GM12878 (cell line): ENCODE results near the gene B3GAT2.

ENCODE experiments used
- CTCF ChIP-seq, 3 experiments: IDR thresholded peaks in 2 of 3; conservative IDR thresholded peaks in 1 of 3; 2 replicates each; pipeline ENCODE4 v1.5.1; 2011; ENCODE audit warnings: low read depth in 3 of 3, low read length in 3 of 3, mild to moderate bottlenecking in 3 of 3, control low read depth in 2 of 3, moderate library complexity in 2 of 3, inconsistent platforms in 1 of 3, mixed read lengths in 1 of 3; ENCODE audit not compliant: control insufficient read depth in 2 of 3, insufficient read depth in 1 of 3; ENCODE audit errors: extremely low read depth in 1 of 3
- EZH2 ChIP-seq: IDR thresholded peaks from 2 replicates; pipeline ENCODE4 v1.6.1; 2012; ENCODE audit warnings: low read depth, mild to moderate bottlenecking, control low read depth, inconsistent platforms, low read length, borderline replicate concordance; ENCODE audit not compliant: control insufficient read depth
- IRF3 ChIP-seq: fragments of 450-650 bp; IDR thresholded peaks from 2 replicates; pipeline ENCODE4 v1.6.1; 2014; ENCODE audit warnings: mild to moderate bottlenecking
- KDM1A ChIP-seq: fragments of 200-600 bp; sonication (generic); IDR thresholded peaks from 2 replicates; pipeline ENCODE4 v1.6.1; 2016; ENCODE audit warnings: borderline replicate concordance
- NR2F1 ChIP-seq: fragments of 450-650 bp; conservative IDR thresholded peaks from 2 replicates; pipeline ENCODE4 v1.6.1; 2017; ENCODE audit warnings: mild to moderate bottlenecking
- POLR2A ChIP-seq: IDR thresholded peaks from 2 replicates; pipeline ENCODE4 v1.6.1; 2011; ENCODE audit warnings: low read depth, mild to moderate bottlenecking, low read length
- RELA ChIP-seq: fragments of 450-650 bp; IDR thresholded peaks from 2 replicates; pipeline ENCODE4 v1.8.0; 2014; ENCODE audit warnings: borderline replicate concordance; ENCODE audit not compliant: partially characterized antibody
- SP1 ChIP-seq: IDR thresholded peaks from one replicate; pipeline ENCODE4 v1.6.1; 2011; ENCODE audit warnings: low read depth, low read length

- no peak for TF ChIP-seq POLR2A
- no peak for TF ChIP-seq CTCF (IDR thresholded peaks at IDR 0.05 in 2 of 3, conservative IDR thresholded peaks at IDR 0.05 in 1 of 3; ENCODE audit: control insufficient read depth in 2 of 3, extremely low read depth in 1 of 3, insufficient read depth in 1 of 3, low read depth in 3 of 3, low read length in 3 of 3)
- TF ChIP-seq SP1, result no peak
- no peak for TF ChIP-seq EZH2
- TF ChIP-seq IRF3, result no peak
- TF ChIP-seq RELA, result no peak
- no peak for TF ChIP-seq NR2F1
- no peak for TF ChIP-seq KDM1A
Measured at GRCh38 chr6:70952608-70953165, 4.2 kb downstream of the B3GAT2 start.
